HG03575 (cell line): ENCODE data around the gene ESR1.
A peak's percentile ranks its signal among the peaks of the same experiment; 100 is the strongest.
"Not testable (repeated sequence)": the region's sequence is repeated elsewhere in the genome, so short reads cannot be mapped to it uniquely, and the experiment has no call there.

Source experiments
- ATAC-seq: cut with Tn5 transposase; IDR thresholded peaks from one replicate; pipeline ENCODE4 v1.9.1; 2021; ENCODE audit not compliant: unreplicated experiment, insufficient number of reproducible peaks, low FRiP score; ENCODE audit errors: extremely low read depth

ESR1 gene

GRCh38 chr6:152107973-152108372 lies 300.5 kb downstream of the ESR1 start:
- no peak for ATAC-seq

GRCh38 chr6:152110886-152111820 lies 303.7 kb downstream of the ESR1 start:
- no peak for ATAC-seq

DNA sequence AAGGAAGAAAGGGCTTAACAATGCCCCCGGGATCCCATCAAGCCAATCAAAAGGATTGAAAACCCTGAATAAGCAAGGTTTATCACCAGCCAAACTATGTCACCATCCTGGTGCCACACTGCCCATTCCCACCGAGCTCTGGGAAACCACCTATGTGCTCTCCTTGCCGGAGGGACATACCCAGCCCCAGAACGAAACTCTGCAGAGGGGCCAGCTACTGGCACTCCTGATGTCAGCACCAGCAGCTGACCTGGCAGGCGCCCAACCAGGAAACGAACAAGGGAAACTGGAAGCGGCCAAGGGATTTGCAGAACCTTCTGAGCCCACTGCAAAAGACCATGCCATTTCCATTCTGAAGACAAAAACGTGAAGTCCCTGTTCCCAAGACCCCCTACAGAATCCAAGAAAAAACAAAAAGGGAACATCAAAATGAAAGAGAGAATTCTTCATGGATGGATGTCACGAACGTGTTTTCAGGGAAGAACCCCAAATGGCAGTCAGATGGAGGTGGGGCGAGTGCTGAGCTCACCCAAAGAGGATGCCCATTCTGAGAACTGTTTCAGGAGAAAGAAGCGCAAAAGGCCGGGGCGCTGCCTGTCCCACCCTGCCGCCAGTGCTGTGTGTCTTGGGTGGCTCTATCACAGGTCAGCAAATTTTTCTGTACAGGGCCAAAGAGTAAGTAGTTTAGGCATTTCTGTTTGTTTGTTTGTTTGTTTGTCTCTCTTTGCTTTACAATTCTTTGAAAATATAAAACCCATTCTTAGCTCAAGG lies 305.2 kb downstream of the ESR1 start:
- no peak for ATAC-seq

DNA sequence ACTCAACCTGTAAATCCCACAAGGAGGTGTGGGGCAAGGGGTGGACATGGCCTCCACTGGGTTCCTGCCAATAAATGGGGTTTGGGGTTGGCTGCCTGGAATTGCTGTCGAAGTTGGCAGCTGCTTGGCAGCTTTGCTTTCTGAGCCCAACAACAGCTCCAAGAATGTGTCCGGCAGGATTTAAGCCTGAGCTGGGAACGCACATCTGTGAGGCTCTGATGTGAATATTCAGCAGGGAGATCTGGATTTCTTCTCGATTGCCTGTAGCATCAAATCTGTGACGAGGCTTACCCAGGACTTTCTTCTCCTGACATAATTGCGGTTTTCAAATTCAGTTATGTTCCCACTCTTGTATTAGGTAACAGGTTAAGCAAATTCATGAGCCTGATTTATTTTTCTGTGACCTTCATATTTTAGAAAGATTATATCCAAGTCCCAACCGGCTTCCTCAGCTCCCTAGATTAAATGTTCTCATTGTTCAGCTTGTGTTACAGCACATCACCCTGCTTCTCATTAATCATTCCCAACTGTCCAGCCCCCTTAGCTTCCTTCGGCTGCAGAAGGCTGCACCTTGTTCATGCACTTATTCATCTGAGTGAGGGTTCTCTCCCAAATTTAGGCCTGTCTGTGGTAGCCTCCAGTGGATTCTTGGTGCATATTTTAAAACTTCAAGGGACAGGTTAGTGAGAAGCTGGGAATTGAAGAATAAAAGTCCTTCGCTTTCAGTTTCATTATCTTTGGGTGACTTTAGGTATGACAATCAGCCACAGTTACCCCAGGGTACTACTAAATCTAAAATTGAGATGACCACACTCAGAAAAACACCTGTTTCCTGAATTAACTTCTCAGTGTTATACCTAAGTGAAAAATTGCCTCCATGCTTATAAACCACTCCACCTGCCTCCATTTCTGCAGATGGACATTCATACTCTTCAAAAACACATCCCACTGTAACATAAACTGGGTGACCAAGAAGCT lies 310.0 kb downstream of the ESR1 start:
- peak; percentile 74 for ATAC-seq

- no peak for ATAC-seq
These were observed 310.7 kb downstream of the ESR1 start for GRCh38 chr6:152118224-152118623.

DNA sequence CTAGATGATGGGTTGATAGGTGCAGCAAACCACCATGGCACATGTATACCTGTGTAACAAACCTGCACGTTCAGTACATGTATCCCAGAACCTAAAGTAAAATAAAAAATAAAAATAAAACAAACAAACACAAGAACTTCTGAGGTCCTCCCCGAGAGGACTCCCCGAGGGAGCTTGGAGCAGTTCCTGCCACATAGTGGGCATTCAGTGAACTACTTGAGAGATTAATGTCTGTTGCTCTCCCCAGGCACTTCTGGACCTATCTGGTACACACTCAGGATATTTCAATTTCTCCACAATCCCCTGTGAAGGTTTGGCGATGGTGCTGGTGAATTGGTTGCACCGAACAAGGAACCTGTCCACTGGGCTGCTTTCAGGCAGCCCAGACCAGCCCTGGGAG lies 311.2 kb downstream of the ESR1 start:
- no peak for ATAC-seq

DNA sequence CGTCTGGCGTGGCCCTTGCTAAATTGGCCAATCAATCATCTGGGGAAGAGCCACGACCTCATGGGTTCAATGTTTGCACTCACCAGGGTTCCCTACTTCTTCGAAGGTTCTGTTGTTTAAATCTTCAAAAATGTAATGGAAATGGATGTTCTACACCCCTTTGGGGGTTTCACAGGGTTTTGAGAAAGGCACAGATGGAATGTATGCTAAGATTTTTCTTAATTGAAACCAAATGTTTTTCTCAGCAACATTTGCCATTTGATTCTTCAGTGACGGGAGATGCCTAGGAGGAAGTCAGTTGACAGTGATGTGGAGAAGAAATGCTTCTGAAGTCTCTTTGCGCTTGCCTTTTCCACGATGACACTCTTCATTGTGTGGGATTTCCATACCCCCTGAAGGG lies 312.3 kb downstream of the ESR1 start:
- no peak for ATAC-seq

GRCh38 chr6:152121910-152122309 lies 314.4 kb downstream of the ESR1 start:
- ATAC-seq, result no peak

- no peak for ATAC-seq
These were observed 315.0 kb downstream of the ESR1 start for GRCh38 chr6:152122434-152122833.

GRCh38 chr6:152123076-152123475 lies 315.6 kb downstream of the ESR1 start:
- no peak for ATAC-seq

DNA sequence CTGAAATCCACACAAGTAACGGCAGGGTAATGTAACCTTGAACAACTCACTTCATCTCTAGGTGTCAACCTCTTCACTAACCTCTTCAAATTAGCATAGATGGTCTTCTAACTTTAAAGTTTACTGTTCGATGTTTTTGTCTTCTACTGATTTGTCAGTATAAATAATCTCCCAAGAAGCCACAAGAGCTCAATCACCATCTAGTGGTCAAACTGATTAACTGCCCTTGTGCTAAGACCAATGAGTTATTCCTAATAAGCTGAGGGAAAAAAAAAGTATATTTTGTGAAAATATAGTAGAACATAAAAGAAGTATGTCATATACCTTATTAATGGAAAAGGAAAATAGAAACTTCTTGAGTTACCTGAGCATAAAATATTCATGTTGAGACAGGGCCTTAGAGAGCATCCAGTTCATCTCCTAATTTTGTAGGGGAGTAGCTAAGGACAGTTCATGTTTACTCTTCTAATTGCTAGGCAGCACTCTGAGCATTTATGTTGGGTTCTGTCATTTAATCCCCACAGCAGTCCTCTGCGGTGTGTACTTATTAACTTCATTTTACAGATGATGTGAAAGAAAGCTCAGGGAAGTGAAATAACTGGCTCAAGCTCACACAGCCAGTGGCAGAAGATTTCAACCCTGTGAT lies 317.1 kb downstream of the ESR1 start:
- no peak for ATAC-seq

DNA sequence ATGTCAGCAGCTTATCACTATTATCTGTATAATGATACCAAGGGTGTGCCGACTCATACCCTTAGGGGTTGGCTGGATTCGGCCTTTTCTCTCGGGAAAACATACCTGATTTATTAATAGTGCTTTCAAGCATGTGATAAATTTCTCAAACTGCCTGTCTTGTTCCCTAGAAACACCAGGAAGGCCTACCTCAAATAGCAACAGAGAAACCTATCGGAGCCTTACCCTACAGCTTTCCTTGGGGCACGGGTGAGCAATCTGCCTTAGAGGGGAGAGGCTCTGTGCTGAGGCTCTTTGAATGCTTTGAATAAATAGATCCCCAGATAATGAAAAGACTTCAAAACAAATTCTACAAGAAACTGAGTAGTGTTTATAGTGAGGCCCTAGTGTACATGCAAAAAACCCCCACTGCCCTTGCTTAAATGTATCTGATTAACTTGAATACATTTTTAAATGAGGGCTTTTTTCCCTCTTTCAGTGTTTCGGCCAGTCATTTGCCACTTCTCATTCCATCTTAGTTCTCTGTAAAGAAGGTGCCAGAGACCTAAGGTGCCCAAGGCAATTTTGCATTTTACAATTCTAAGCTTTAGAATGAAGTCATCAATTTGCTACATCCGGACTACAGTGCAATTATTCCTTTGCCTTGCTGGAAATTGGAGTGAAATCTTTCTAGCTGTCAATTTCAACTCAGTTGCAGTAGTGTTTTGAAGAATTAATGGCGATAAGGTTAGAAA lies 320.1 kb downstream of the ESR1 start:
- ATAC-seq, result no peak

GRCh38 chr6:152129691-152130151 lies 322.2 kb downstream of the ESR1 start:
- no peak for ATAC-seq

DNA sequence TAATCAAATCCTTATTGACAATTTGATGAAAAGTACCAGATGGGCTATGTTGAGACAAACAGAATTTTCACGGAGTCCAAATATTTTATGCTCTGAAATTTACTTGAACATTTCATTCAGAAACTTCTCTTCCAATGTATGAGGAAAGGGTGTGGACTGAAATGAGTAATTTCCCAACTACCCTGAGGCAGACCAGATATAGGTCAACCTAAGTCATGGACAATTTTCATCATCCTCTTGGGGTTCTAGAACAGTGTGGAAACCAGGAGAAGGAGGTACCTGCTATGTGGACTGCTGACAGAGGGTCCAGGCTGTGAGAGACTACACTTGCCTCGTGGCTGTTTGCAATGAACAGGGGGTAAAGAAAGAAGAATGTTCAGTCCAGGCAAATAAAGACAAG lies 323.0 kb downstream of the ESR1 start:
- ATAC-seq, result no peak

DNA sequence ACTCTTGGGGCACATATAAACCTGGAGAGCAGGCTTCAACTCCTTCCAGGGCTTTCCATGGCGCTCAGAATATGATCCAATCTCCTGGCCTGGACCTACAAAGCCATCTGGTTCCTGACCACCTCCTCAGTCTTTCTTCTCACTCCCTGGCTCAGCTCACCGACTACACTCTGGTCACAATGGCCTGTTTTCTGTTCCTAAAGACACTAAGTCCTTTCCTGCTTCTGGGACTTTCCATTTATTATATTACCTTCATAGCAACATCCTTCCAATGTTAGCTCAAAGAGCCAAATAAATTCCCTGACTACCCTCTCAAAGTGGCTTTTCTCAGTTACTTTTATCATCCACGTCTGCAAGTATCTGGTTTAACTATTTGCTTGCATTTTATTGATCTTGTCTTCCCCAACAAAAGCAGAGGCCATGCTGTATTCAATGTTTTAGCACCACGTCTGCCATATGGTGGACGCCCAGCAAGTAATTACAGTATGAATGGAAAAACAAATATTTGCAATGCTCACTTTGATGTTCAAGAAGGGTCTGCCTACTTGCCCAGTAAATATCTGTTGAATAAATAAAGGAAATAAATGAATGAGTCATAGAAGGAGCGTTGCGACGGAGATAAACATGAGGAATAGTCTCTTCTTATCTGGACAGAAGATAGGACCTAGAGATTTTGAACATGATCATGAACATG lies 328.4 kb downstream of the ESR1 start:
- no peak for ATAC-seq

- ATAC-seq, result no peak
These were observed 329.0 kb downstream of the ESR1 start for GRCh38 chr6:152136449-152136825.

GRCh38 chr6:152138344-152138743 lies 330.9 kb downstream of the ESR1 start:
- not testable (repeated sequence) for ATAC-seq
